ENCODE data around the gene SPEN. TPM values are rescaled to one million over a fixed set of nuclear protein-coding genes. Genes with fewer than 3 reads are reported as not detected.
A peak's percentile ranks its signal among the peaks of the same experiment; 100 is the strongest.

The SPEN gene
- total and polyA plus RNA-seq, 9 of the 15 experiments (the other 6 are each of a cell fraction or from before 2014, with no cell fraction given), result 5.7 to 87.5 (median 27.2) TPM

GRCh38 chr1:15885701-15886610 is 38.4 kb downstream of the SPEN start (continued):
- TF ChIP-seq, protein P1, sequence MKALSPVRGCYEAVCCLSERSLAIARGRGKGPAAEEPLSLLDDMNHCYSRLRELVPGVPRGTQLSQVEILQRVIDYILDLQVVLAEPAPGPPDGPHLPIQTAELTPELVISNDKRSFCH (CRISPR knock-in tag; IDR thresholded peaks at IDR 0.05), result no peak
- TF ChIP-seq, protein P1 (tag; IDR thresholded peaks at IDR 0.05), result peak; percentile 69; the same call in 1 of the 2 replicates
- TF ChIP-seq, protein P2, sequence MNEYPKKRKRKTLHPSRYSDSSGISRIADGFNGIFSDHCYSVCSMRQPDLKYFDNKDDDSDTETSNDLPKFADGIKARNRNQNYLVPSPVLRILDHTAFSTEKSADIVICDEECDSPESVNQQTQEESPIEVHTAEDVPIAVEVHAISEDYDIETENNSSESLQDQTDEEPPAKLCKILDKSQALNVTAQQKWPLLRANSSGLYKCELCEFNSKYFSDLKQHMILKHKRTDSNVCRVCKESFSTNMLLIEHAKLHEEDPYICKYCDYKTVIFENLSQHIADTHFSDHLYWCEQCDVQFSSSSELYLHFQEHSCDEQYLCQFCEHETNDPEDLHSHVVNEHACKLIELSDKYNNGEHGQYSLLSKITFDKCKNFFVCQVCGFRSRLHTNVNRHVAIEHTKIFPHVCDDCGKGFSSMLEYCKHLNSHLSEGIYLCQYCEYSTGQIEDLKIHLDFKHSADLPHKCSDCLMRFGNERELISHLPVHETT (CRISPR knock-in tag; conservative IDR thresholded peaks at IDR 0.05 in 1 of 2, IDR thresholded peaks at IDR 0.05 in 1 of 2), result no peak
- TF ChIP-seq CBFA2T3 (IDR thresholded peaks at IDR 0.05) (0 out of 2 replicates have a peak, but pooled peaks have one; percentile 10), BHLHE40 (IDR thresholded peaks at IDR 0.05; ENCODE audit: low read length) (peak; percentile 38; the same call in 1 of the 2 replicates), BRD4 (IDR thresholded peaks at IDR 0.05) (peak; percentile 96), NR2C1 (IDR thresholded peaks at IDR 0.05) (no peak), NR2C1 (tag; IDR thresholded peaks at IDR 0.05) (0 out of 2 replicates have a peak, but pooled peaks have one; percentile 16), POLR2AphosphoS5 (IDR thresholded peaks at IDR 0.05; ENCODE audit: control insufficient read depth, insufficient read depth, low read depth, low read length) (peak; percentile 75; the same call in 1 of the 2 replicates), IRF2 (CRISPR knock-in tag; IDR thresholded peaks at IDR 0.05) (no peak), TAF9B (IDR thresholded peaks at IDR 0.05; ENCODE audit: partially characterized antibody) (peak; percentile 64), GABPA (tag; conservative IDR thresholded peaks at IDR 0.05; ENCODE audit: low read depth) (peak; percentile 46), ZNF780A (CRISPR knock-in tag; IDR thresholded peaks at IDR 0.05) (no peak), MAZ (CRISPR knock-in tag; conservative IDR thresholded peaks at IDR 0.05 in 1 of 2, IDR thresholded peaks at IDR 0.05 in 1 of 2) (peak; percentile 36 to 70; a peak in 2 of 4 replicates), SNRNP70 (optimal IDR thresholded peaks at IDR 0.05; ENCODE audit: low read depth, low read length) (no peak), ZNF3 (CRISPR knock-in tag; IDR thresholded peaks at IDR 0.05) (no peak; the same call in 1 of the 2 replicates), NFRKB (IDR thresholded peaks at IDR 0.05; ENCODE audit: low read depth) (peak; percentile 96), MEF2D (tag; conservative IDR thresholded peaks at IDR 0.05; ENCODE audit: low read depth) (0 out of 2 replicates have a peak, but pooled peaks have one; percentile 14), PTTG1 (tag; IDR thresholded peaks at IDR 0.05; ENCODE audit: low read depth) (no peak), STAT5A (IDR thresholded peaks at IDR 0.05; ENCODE audit: borderline replicate concordance, low read length) (0 out of 2 replicates have a peak, but pooled peaks have one; percentile 35), NEUROD1 (IDR thresholded peaks at IDR 0.05; ENCODE audit: borderline replicate concordance, low read depth, low read length, partially characterized antibody) (peak; percentile 83)
- TF ChIP-seq, protein P3, sequence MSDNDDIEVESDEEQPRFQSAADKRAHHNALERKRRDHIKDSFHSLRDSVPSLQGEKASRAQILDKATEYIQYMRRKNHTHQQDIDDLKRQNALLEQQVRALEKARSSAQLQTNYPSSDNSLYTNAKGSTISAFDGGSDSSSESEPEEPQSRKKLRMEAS (CRISPR knock-in tag; IDR thresholded peaks at IDR 0.05), result peak; percentile 50; the same call in 1 of the 2 replicates
- TF ChIP-seq, protein P4, sequence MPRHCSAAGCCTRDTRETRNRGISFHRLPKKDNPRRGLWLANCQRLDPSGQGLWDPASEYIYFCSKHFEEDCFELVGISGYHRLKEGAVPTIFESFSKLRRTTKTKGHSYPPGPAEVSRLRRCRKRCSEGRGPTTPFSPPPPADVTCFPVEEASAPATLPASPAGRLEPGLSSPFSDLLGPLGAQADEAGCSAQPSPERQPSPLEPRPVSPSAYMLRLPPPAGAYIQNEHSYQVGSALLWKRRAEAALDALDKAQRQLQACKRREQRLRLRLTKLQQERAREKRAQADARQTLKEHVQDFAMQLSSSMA (CRISPR knock-in tag; IDR thresholded peaks at IDR 0.05), result no peak

All from K562 (cell line).